H1 (cell line): ENCODE results near the gene MGAT4B. TPM values are rescaled to one million over a fixed set of nuclear protein-coding genes. Genes with fewer than 3 reads are reported as not detected.
A peak's percentile ranks its signal among the peaks of the same experiment; 100 is the strongest.

Source experiments
- ASH2L ChIP-seq: fragments of 200-600, 300-600 bp; sonication (generic); IDR thresholded peaks from one replicate; pipeline ENCODE4 v1.7.1; 2017; ENCODE audit warnings: low read length
- BACH1 ChIP-seq: IDR thresholded peaks from 2 replicates; pipeline ENCODE4 v1.6.1; 2012; ENCODE audit warnings: low read length, improper control_type of control experiment
- CTBP2 ChIP-seq: IDR thresholded peaks from 2 replicates; pipeline ENCODE4 v1.7.0; 2011; ENCODE audit warnings: borderline replicate concordance, mild to moderate bottlenecking, moderate library complexity, mixed read lengths, low read length; ENCODE audit not compliant: insufficient read depth, insufficient read length
- EGR1 ChIP-seq: IDR thresholded peaks from 2 replicates; pipeline ENCODE4 v1.6.1; 2011; ENCODE audit warnings: low read depth, low read length, borderline replicate concordance
- MAFK ChIP-seq: IDR thresholded peaks from 2 replicates; pipeline ENCODE4 v1.6.1; 2012; ENCODE audit warnings: low read depth, mild to moderate bottlenecking, improper control_type of control experiment, low read length
- MAX ChIP-seq: IDR thresholded peaks from 2 replicates; pipeline ENCODE4 v1.6.1; 2012; ENCODE audit warnings: inconsistent platforms
- POLR2AphosphoS5 ChIP-seq: IDR thresholded peaks from 2 replicates; pipeline ENCODE4 v1.6.1; 2011; ENCODE audit warnings: low read depth, low read length
- SIN3A ChIP-seq, 2 experiments: IDR thresholded peaks in 1 of 2; conservative IDR thresholded peaks in 1 of 2; 2 replicates each; pipeline ENCODE4 v1.6.1; 2011 to 2012; ENCODE audit warnings: low read length in 2 of 2, improper control_type of control experiment in 1 of 2, low read depth in 1 of 2, mild to moderate bottlenecking in 1 of 2
- SP2 ChIP-seq: IDR thresholded peaks from 2 replicates; pipeline ENCODE4 v1.6.1; 2012; ENCODE audit warnings: mild to moderate bottlenecking, low read length, inconsistent platforms
- SP4 ChIP-seq: IDR thresholded peaks from 2 replicates; pipeline ENCODE4 v1.6.1; 2012; ENCODE audit warnings: low read length, inconsistent platforms
- TBP ChIP-seq: IDR thresholded peaks from 2 replicates; pipeline ENCODE4 v1.6.1; 2011; ENCODE audit warnings: low read depth, low read length, improper control_type of control experiment
- USF2 ChIP-seq: IDR thresholded peaks from 2 replicates; pipeline ENCODE4 v1.6.1; 2011; ENCODE audit warnings: low read length, improper control_type of control experiment
- YY1 ChIP-seq: IDR thresholded peaks from 2 replicates; pipeline ENCODE4 v1.6.1; 2011; ENCODE audit warnings: low read depth, mild to moderate bottlenecking, low read length
- polyA plus RNA-seq, 7 experiments: library from polyadenylated mRNA; depleted of rRNA in 3 of 7; stranded (reverse) in 5 of 7; unstranded in 2 of 7; fragments of >200 nt in 5 of 7; fragments of 200-250 nt in 2 of 7; gene quantifications; 1 replicate in 5 of 7; 2 replicates in 1 of 7; 4 replicates in 1 of 7; pipeline versions ENCODE4 v1.2.1 to v1.2.3, GENCODE V29; 2011 to 2013; ENCODE audit warnings: missing spikeins in 2 of 7, mixed read lengths in 2 of 7
- total RNA-seq: library from RNA; stranded (reverse); fragmentation: NEBNext Ultra II Directional; extraction: Animal tissue kit (Norgen Biotek cat#: 25700); gene quantifications from 2 replicates; pipeline ENCODE4 v1.2.1, GENCODE V29; 2021

MGAT4B gene
- total and polyA plus RNA-seq, 2 of the 8 experiments (the other 6 are each of a cell fraction or from before 2014, with no cell fraction given), result 116 to 128 TPM

- TF ChIP-seq MAFK, result peak; percentile 90
- TF ChIP-seq SIN3A (conservative IDR thresholded peaks at IDR 0.05 in 1 of 2, IDR thresholded peaks at IDR 0.05 in 1 of 2; ENCODE audit: low read depth in 1 of 2, low read length in 2 of 2), result peak in 1 of 2 experiments; percentile 77; a peak in 2 of 4 replicates
- TF ChIP-seq YY1, result peak; percentile 29; the same call in 1 of the 2 replicates
- TF ChIP-seq SP2, result no peak
- TF ChIP-seq POLR2AphosphoS5, result peak; percentile 97
- peak; percentile 89 for TF ChIP-seq TBP
- TF ChIP-seq BACH1, result peak; percentile 98
- TF ChIP-seq USF2, result no peak
- TF ChIP-seq EGR1, result peak; percentile 75; the same call in 1 of the 2 replicates
- no peak for TF ChIP-seq CTBP2
- 0 out of 2 replicates have a peak, but pooled peaks have one; percentile 13 for TF ChIP-seq SP4
- peak; percentile 49 for TF ChIP-seq ASH2L
- TF ChIP-seq MAX, result peak; percentile 31; the same call in 1 of the 2 replicates
These were observed 14.0 kb upstream of the MGAT4B start, which contains the start of gene SQSTM1 (continued) for GRCh38 chr5:179820483-179821297.
